Adrenal gland (tissue), 12 donors: Measurements from ENCODE around the gene RAD51B. TPM values are rescaled to one million over a fixed set of nuclear protein-coding genes. Genes with fewer than 3 reads are reported as not detected.

Source experiments
- DNase-seq, 7 donors: peaks; one replicate each; pipeline ENCODE4 v3.0.0-alpha.2; 2019 to 2020
- H3K27ac ChIP-seq, 5 donors: fragments of 200-600 bp; sonication (generic) in 4 of 5; 1 replicate in 3 of 5; 2 replicates in 2 of 5; pipeline versions ENCODE4 v1.5.1 to v1.8.0; 2016 to 2020; ENCODE audit warnings: mild to moderate bottlenecking in 1 of 5
- H3K27me3 ChIP-seq: fragments of 200-600 bp; 2 replicates; pipeline ENCODE4 v1.8.0; 2021
- H3K36me3 ChIP-seq, 2 donors: fragments of 200-600 bp; replicated peaks in 1 of 2; 1 replicate in 1 of 2; 2 replicates in 1 of 2; pipeline versions ENCODE4 v1.5.1 to v1.8.0; 2018 to 2022
- H3K4me1 ChIP-seq, 2 donors: fragments of 200-600 bp; replicated peaks in 1 of 2; 1 replicate in 1 of 2; 2 replicates in 1 of 2; pipeline versions ENCODE4 v1.5.1 to v1.8.0; 2018 to 2021
- H3K4me3 ChIP-seq, 4 donors: fragments of 200-600 bp; sonication (generic) in 3 of 4; one replicate each; pipeline ENCODE4 v1.5.1; 2016 to 2018
- H3K9me3 ChIP-seq, 3 donors: fragments of 200-600 bp; sonication (generic) in 1 of 3; replicated peaks in 1 of 3; 1 replicate in 2 of 3; 2 replicates in 1 of 3; pipeline versions ENCODE4 v1.5.1 to v1.8.0; 2016 to 2021
- CTCF ChIP-seq, 6 experiments: fragments of 450-650 bp in 4 of 6; fragments of 200-600 bp in 2 of 6; sonication (generic) in 1 of 6; IDR thresholded peaks; 1 replicate in 5 of 6; 2 replicates in 1 of 6; pipeline versions ENCODE4 v1.5.1 to v1.8.0; 2016 to 2021; ENCODE audit warnings: antibody characterized with exemption in 6 of 6, mild to moderate bottlenecking in 2 of 6, moderate library complexity in 1 of 6
- POLR2A ChIP-seq, 2 donors: fragments of 450-650 bp; IDR thresholded peaks; one replicate each; pipeline ENCODE4 v1.6.1; 2017; ENCODE audit warnings: antibody characterized with exemption in 2 of 2, mild to moderate bottlenecking in 2 of 2, moderate library complexity in 1 of 2
- WGBS, 4 donors: extraction: QIAGEN DNeasy Blood & Tissue Kit in 2 of 4; methylation state at CpG; one replicate each; pipeline versions ENCODE4 v1.1.5 to v1.1.7; 2013 to 2017; 5-methylcytosine and 5-hydroxymethylcytosine counted together
- intact Hi-C, 2 donors: fragments of 100-400 bp; cut with DNase I; formaldehyde crosslinking; loops; one replicate each; pipeline versions ENCODE4 v1.14.1 to v1.15.0; 2022 to 2023
- polyA plus RNA-seq, 3 donors: library from polyadenylated mRNA; stranded (reverse); fragments of 200-250 nt in 2 of 3; fragments of 350-450 nt in 1 of 3; fragmentation: Illumina TruSeq in 1 of 3; extraction: RNeasy Lipid Tissue Mini Kit (QIAGEN cat#74804) in 1 of 3; gene quantifications; one replicate each; pipeline ENCODE4 v1.2.3, GENCODE V29; 2013 to 2014
- total RNA-seq, 9 donors: library from RNA; depleted of rRNA in 4 of 9; stranded (reverse); fragments of >200 nt in 4 of 9; fragments of 120-200 nt in 1 of 9; fragmentation: NEBNext Ultra II Directional in 1 of 9; extraction: Animal tissue kit (Norgen Biotek cat#: 25700) in 1 of 9; gene quantifications; one replicate each; pipeline versions ENCODE4 v1.1.0 to v1.2.4, GENCODE V29; 2013 to 2023
- donor health status: healthy with polysubstance abuse.
- donor health status: Bipolar disorder and iron deficiency.
- donor health status: DM: yes; HTN: yes; CAD: no.
- donor health status: DM: no; HTN: no; CAD: no.
- donor health status: DM: no; HTN: no; CAD: no.
- donor health status: DM: yes; HTN: yes; CAD: no.

The RAD51B gene
- total and polyA plus RNA-seq, 12 donors, result 2.3 to 24.6 (median 12.4) TPM

- Histone ChIP-seq H3K4me3 (no peak overlapping the region), H3K4me1 (no peaks in the 10 kb centered on the region), H3K36me3 (no peaks in the 10 kb centered on the region), H3K27ac (no peak overlapping the region), H3K27me3 (no peaks in the 10 kb centered on the region), H3K9me3 (no peaks in the 10 kb centered on the region)
- TF ChIP-seq CTCF (IDR thresholded peaks at IDR 0.05) (no peak), POLR2A (IDR thresholded peaks at IDR 0.05) (no peak)
- 75 to 100% (median 85%) methylated on average over 4 to 9 of the region's 9 CpGs for WGBS, 4 donors
- no peak for DNase-seq
- intact Hi-C loops, result no loop called here
Observed at GRCh38 chr14:67851785-67852410, 32.3 kb downstream of the RAD51B start.

DNA sequence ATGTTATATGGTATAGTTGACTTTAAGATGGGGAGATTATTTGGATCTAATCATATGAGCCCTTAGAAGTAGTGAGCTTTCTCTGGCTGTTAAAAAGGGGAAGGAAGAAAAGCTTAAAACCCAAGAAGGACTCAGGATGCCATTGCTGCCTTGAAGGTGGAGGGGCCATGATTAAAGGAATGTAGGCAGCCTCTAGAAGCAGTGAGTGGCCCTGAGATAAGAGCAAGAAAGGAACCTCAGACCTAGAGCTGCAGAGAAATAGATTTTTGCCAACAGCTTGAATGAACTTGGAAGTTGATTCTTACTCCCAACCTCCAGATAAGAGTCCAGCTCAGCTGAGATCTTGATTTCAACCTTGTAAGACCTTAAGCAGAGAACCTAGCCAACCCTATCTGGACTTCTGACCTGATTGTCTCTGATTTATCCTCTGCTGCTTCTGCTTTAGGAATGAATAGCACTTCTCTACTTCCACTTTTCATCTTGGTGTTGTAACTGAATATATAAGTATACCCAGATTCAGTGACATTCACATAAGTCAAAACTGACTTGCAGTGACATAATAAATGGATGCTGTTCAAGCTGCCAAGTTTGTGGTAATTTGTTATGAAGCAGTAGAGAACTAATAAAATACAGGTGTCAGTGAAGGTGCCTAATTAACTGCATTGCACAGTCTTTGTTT is 33.5 kb downstream of the RAD51B start:
- no peak for TF ChIP-seq CTCF (IDR thresholded peaks at IDR 0.05)
- no peak for TF ChIP-seq POLR2A (IDR thresholded peaks at IDR 0.05)
- Histone ChIP-seq H3K9me3 (no peaks in the 10 kb centered on the region), H3K4me1 (no peaks in the 10 kb centered on the region), H3K27ac (no peak overlapping the region), H3K36me3 (no peaks in the 10 kb centered on the region), H3K27me3 (no peaks in the 10 kb centered on the region), H3K4me3 (no peak overlapping the region)
- intact Hi-C loops, result no loop called here
- no peak for DNase-seq

- TF ChIP-seq CTCF (IDR thresholded peaks at IDR 0.05) (no peak), POLR2A (IDR thresholded peaks at IDR 0.05) (no peak)
- WGBS, 4 donors, result 76 to 86% (median 80%) methylated on average over 3 of the region's 3 CpGs
Observed at GRCh38 chr14:67853715-67854114, 34.1 kb downstream of the RAD51B start.

DNA sequence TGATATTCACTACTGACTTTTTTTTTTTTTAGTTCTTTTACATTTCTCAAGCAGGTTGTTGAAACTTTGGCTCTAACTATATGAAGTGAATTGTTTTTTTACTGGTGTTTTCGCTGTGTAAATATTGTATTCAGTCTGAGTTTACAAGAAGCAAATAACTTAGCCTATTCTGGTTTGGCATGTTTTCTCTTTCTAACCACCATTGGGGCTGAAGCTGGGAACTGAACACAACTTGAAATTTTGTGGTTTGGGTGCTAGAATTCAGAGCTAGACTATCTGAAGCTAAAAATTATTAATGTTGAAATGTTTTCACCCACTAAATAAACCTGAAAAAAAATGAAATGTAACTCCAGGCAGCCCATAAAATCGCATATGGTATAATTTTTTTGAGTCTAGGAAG is 37.2 kb downstream of the RAD51B start:
- Histone ChIP-seq H3K27ac (no peak overlapping the region), H3K27me3 (no peaks in the 10 kb centered on the region), H3K36me3 (no peaks in the 10 kb centered on the region), H3K9me3 (no peaks in the 10 kb centered on the region), H3K4me3 (no peak overlapping the region), H3K4me1 (no peaks in the 10 kb centered on the region)
- no peak for TF ChIP-seq CTCF (IDR thresholded peaks at IDR 0.05)
- no peak for TF ChIP-seq POLR2A (IDR thresholded peaks at IDR 0.05)
- WGBS, 4 donors, result 86 to 91% (median 91%) methylated on average over 2 of the region's 2 CpGs
- no peak for DNase-seq
- intact Hi-C loops, result no loop called here

More at GRCh38 chr14:67853715-67854114, 34.1 kb downstream of the RAD51B start:
- no peaks in the 10 kb centered on the region for H3K4me1 ChIP-seq
- H3K36me3 ChIP-seq, result no peaks in the 10 kb centered on the region
- no peak for DNase-seq
- H3K27me3 ChIP-seq, result no peaks in the 10 kb centered on the region
- H3K9me3 ChIP-seq, result no peaks in the 10 kb centered on the region
- no peak overlapping the region for H3K27ac ChIP-seq
- H3K4me3 ChIP-seq, result no peak overlapping the region
- intact Hi-C loops, result no loop called here
